ENCODE measurements around the gene TNFRSF13B.

DNA sequence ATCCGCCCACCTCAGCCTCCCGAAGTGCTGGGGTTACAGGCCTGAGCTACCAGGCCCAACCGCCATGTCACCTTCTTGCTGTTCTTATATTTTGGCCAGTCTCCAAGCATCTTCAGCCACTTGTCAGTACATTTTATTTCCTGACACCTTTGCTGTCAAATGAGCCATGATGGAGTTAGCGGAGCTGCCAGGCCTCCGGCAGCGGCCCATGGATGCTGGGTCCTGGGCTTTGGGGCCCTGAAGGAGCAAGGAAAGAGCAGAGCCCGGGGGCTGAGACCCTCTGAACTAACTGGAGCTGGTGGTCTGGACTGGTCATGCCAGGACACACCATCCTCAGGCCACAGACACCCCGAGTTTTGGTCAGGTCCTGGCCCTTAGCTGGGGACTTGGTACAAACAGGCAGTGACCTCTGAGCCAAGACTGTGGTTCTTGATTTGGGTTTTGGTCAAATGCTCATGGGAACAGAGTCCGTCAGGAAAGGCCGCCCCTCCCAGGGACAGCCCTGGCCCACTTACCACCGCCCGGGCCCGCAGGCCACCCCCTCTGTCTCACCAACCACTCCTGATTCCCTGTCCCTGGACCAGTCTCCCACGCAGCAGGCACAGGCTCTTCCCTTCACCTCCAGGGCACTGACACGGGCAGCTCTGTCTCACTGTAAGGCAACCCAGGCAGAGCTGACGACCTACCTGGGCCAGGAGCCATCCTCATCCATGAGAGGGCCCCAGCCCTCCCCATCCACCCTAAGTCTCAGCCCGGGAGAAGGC, 42.0 kb downstream of the TNFRSF13B start:
- TF ChIP-seq, protein P1, sequence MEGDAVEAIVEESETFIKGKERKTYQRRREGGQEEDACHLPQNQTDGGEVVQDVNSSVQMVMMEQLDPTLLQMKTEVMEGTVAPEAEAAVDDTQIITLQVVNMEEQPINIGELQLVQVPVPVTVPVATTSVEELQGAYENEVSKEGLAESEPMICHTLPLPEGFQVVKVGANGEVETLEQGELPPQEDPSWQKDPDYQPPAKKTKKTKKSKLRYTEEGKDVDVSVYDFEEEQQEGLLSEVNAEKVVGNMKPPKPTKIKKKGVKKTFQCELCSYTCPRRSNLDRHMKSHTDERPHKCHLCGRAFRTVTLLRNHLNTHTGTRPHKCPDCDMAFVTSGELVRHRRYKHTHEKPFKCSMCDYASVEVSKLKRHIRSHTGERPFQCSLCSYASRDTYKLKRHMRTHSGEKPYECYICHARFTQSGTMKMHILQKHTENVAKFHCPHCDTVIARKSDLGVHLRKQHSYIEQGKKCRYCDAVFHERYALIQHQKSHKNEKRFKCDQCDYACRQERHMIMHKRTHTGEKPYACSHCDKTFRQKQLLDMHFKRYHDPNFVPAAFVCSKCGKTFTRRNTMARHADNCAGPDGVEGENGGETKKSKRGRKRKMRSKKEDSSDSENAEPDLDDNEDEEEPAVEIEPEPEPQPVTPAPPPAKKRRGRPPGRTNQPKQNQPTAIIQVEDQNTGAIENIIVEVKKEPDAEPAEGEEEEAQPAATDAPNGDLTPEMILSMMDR (IDR thresholded peaks at IDR 0.05): no peak
- TF ChIP-seq POLR2AphosphoS5 (IDR thresholded peaks at IDR 0.05): no peak
- no peak for TF ChIP-seq POLR2A (IDR thresholded peaks at IDR 0.05)
